HG03066 (cell line): Measurements from ENCODE around the gene COL6A6.
"Not testable (repeated sequence)": the region's sequence is repeated elsewhere in the genome, so short reads cannot be mapped to it uniquely, and the experiment has no call there.

Source experiments
- ATAC-seq: cut with Tn5 transposase; IDR thresholded peaks from one replicate; pipeline ENCODE4 v1.9.1; 2021; ENCODE audit warnings: low read depth; ENCODE audit not compliant: unreplicated experiment

Gene COL6A6

DNA sequence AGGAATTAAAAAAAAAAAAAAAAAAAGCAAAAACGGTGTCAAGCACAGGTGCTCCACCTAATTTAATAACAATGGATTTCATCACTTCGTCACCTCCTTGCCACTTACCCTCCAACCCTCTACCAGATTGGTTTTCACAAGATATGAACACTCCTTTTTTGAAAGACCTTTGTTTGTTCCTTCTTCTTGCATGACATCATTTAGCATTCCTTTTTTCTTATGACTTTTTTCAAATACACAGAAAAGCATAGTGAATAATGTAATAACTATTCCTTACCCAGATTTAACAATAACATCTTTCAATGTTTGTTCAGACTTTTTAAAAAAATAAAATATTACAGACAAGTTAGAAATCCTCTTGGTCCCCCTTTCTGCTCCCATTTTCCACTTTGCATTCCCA is 16.3 kb downstream of the COL6A6 start:
- ATAC-seq = no peak

DNA sequence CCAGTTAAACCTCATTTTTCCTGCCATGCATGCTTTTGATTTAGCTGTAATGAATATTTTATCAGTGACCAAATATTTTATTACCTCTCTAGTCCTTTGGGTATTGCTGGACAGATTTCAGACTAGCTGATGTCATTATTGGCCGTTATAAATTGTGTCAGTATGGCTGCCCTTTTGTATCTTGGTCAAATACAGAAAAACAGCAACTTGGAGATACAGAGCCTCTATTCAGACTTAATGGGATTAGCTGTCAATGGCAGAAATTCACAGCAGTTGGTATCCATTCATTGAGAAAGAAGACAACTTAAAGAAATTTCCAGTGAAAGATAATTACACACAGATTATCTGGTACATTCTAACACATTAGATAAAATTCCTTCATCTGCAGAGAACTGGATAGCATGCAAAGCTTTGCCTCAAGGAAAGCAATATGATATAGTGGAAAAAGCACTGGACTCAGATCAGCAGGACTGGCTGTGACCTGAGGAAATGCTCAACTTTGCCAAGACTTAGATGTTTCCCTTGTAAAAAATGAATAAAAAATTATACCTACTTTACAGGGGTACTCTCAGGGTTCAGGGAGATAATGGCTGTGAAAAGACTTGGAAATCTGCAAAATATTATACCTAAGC is 20.8 kb downstream of the COL6A6 start:
- ATAC-seq = no peak

GRCh38 chr3:130539005-130539404 is 22.0 kb downstream of the COL6A6 start:
- no peak for ATAC-seq

DNA sequence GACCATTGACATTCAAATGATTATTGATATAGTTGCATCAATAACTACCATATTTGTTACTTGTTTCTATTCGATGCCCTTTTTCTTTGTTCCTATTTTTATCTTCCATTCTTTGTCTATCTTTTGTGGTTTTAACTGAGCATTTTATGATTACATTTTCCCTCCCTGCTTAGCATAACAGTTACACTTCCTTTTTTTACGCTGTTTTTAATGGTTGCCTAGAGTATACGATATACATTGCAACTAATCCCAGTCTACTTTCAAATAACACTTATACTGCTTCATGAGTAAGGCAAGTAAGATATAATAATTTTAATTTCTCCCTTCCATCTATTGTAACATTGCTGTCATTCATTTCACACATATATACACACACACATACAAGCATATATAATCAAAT is 26.3 kb downstream of the COL6A6 start:
- no peak for ATAC-seq

DNA sequence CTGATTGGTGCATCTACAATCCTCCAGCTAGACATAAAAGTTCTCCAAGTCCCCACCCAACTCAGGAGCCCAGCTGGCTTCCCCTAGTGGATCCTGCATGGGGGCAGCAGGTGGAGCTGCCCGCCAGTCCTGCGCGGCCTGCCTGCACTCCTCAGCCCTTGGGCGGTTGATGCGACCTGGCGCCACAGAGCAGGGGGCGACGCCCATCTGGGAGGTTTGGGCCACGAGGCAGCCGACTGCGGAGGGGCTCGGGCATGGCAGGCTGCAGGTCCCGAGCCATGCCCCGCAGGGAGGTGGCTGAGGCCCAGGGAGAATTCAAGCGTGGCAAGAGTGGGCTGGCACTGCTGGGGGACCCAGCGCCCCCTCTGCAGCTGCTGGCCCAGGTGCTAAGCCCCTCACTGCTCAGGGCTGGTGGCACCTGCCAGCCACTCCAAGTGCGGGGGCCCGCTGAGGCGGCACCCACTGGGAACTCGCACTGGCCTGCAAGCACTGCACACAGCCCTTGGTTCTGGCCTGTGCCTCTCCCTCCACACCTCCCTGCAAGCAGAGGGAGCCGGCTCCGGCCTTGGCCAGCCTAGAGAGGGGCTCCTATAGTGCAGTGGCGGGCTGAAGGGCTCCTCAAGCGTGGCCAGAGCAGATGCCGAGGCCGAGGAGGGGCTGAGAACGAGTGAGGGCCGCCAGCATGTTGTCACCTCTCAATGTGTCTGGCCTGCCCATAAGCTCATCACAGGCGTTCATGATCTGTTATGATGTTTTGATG is 30.1 kb downstream of the COL6A6 start:
- no peak for ATAC-seq

- ATAC-seq = not testable (repeated sequence)
Observed at GRCh38 chr3:130547680-130548065, 30.7 kb downstream of the COL6A6 start.

DNA sequence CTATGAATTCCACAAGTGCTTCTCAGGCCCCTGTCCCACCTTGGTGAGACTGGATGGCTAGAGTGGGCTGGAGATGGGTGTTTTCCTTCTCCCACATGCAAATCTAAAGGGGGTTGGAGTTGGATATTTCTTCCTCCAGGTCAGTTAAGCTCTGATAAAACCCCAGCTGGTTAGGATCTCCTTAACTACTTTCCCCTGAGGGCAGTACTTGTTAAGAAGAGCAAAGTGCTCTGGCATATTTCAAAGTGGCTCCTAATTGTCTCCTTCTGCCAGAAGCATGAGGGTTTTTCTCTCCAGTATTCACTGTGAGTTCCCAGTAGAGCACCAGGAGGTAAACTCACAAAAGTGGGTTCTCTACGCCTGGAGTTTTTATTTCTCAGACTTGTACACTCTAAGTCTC is 31.4 kb downstream of the COL6A6 start:
- no peak for ATAC-seq

DNA sequence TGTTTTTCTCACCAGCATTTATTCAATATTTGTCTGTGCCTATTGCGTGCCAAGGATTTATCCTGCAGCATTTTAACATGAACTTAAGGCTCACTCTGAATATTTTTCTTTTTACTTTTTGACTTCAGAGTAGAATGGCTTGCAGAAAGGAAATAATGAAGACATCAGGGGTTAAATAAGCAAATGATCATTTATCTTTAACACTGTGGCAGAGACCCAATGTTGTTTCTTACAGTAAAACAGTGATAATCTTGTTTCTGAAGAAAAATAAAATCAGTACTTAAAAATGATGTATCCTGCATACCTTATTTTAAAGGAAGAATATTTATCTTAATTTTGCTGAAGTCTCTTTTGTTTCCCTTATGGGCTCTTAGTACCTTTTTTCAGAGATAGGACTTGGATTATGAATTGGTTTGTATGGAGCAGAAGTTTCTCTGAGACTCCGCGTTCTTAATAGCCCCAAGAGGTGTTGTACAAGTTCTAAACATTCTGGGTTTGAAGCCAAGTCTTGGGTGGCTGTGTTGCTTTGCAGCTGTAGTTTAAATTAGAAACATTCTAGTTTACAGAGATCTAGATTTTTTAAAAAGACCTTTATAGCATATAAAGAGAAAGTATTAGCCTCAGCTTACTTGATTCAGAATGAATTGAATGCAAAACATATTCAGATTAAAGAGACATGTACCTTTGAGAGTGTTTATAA is 40.5 kb downstream of the COL6A6 start:
- ATAC-seq = no peak

GRCh38 chr3:130558366-130558765 is 41.4 kb downstream of the COL6A6 start:
- ATAC-seq = no peak

GRCh38 chr3:130565224-130565623 is 48.2 kb downstream of the COL6A6 start:
- no peak for ATAC-seq
